H9 (cell line): ENCODE measurements around the gene ZNF239. TPM values are rescaled to one million over a fixed set of nuclear protein-coding genes. Genes with fewer than 3 reads are reported as not detected.

Source experiments
- DNase-seq: peaks from one replicate; pipeline ENCODE4 v3.0.0-alpha.2; 2017
- H2AFZ ChIP-seq: one replicate; pipeline ENCODE4 v1.6.1; 2013; ENCODE audit warnings: mild to moderate bottlenecking, low read length, control low read depth, moderate library complexity
- H2AK5ac ChIP-seq: 2 replicates; pipeline ENCODE4 v1.6.1; 2013; ENCODE audit warnings: low read length, control low read depth, mixed read lengths; ENCODE audit not compliant: insufficient read length
- H2BK120ac ChIP-seq: one replicate; pipeline ENCODE4 v1.6.1; 2013; ENCODE audit warnings: low read depth, mild to moderate bottlenecking, low read length, control low read depth, inconsistent platforms; ENCODE audit not compliant: poor library complexity, severe bottlenecking
- H2BK12ac ChIP-seq: 2 replicates; pipeline ENCODE4 v1.6.1; 2013; ENCODE audit warnings: low read length, control low read depth, mixed read lengths, low read depth; ENCODE audit not compliant: insufficient read length
- H2BK15ac ChIP-seq: 2 replicates; pipeline ENCODE4 v1.6.1; 2013; ENCODE audit warnings: low read depth, low read length, control low read depth
- H2BK20ac ChIP-seq: one replicate; pipeline ENCODE4 v1.6.1; 2013; ENCODE audit warnings: low read depth, mild to moderate bottlenecking, low read length, control low read depth, inconsistent platforms; ENCODE audit not compliant: poor library complexity, severe bottlenecking
- H2BK5ac ChIP-seq: 2 replicates; pipeline ENCODE4 v1.6.1; 2013; ENCODE audit warnings: low read length, control low read depth, mixed read lengths; ENCODE audit not compliant: insufficient read length
- H3K14ac ChIP-seq: 2 replicates; pipeline ENCODE4 v1.6.1; 2013; ENCODE audit warnings: low read length, control low read depth; ENCODE audit not compliant: insufficient read depth
- H3K18ac ChIP-seq: 2 replicates; pipeline ENCODE4 v1.6.1; 2013; ENCODE audit warnings: low read depth, mild to moderate bottlenecking, mixed read lengths, low read length, control low read depth; ENCODE audit not compliant: insufficient read length
- H3K23ac ChIP-seq: 2 replicates; pipeline ENCODE4 v1.6.1; 2013; ENCODE audit warnings: low read length, control low read depth, mixed read lengths, low read depth; ENCODE audit not compliant: insufficient read length
- H3K23me2 ChIP-seq: 2 replicates; pipeline ENCODE4 v1.6.1; 2013; ENCODE audit warnings: low read depth, mild to moderate bottlenecking, mixed read lengths, low read length, control low read depth; ENCODE audit not compliant: insufficient read length, poor library complexity, severe bottlenecking
- H3K27ac ChIP-seq: 2 replicates; pipeline ENCODE4 v1.5.1; 2013; ENCODE audit warnings: low read length, control low read depth, mixed read lengths, low read depth; ENCODE audit not compliant: insufficient read length
- H3K27me3 ChIP-seq: 2 replicates; pipeline ENCODE4 v1.6.1; 2013; ENCODE audit warnings: low read length, control low read depth, inconsistent platforms; ENCODE audit not compliant: insufficient read depth
- H3K4ac ChIP-seq: 2 replicates; pipeline ENCODE4 v1.6.1; 2013; ENCODE audit warnings: low read depth, mild to moderate bottlenecking, control low read depth, inconsistent platforms, low read length, moderate library complexity
- H3K4me1 ChIP-seq: 2 replicates; pipeline ENCODE4 v1.6.1; 2013; ENCODE audit warnings: low read length, control low read depth, inconsistent platforms; ENCODE audit not compliant: insufficient read depth
- H3K4me2 ChIP-seq: 2 replicates; pipeline ENCODE4 v1.6.1; 2013; ENCODE audit warnings: low read length, control low read depth, mixed read lengths; ENCODE audit not compliant: insufficient read length, insufficient read depth
- H3K56ac ChIP-seq: 2 replicates; pipeline ENCODE4 v1.6.1; 2013; ENCODE audit warnings: low read depth, mild to moderate bottlenecking, mixed read lengths, low read length, control low read depth; ENCODE audit not compliant: insufficient read length
- H3K79me1 ChIP-seq: 2 replicates; pipeline ENCODE4 v1.6.1; 2013; ENCODE audit warnings: low read depth, mild to moderate bottlenecking, moderate library complexity, low read length, control low read depth, inconsistent platforms; ENCODE audit not compliant: insufficient read depth, poor library complexity, severe bottlenecking
- H3K79me2 ChIP-seq: 2 replicates; pipeline ENCODE4 v1.6.1; 2013; ENCODE audit warnings: low read length, control low read depth, inconsistent platforms; ENCODE audit not compliant: insufficient read depth
- H3K9ac ChIP-seq: 2 replicates; pipeline ENCODE4 v1.6.1; 2013; ENCODE audit warnings: low read length, control low read depth, mixed read lengths; ENCODE audit not compliant: insufficient read length; ENCODE audit errors: extremely low read depth
- H3K9me3 ChIP-seq: one replicate; pipeline ENCODE4 v1.6.1; 2013; ENCODE audit warnings: low read depth, low read length, inconsistent platforms; ENCODE audit not compliant: control insufficient read depth
- H3T11ph ChIP-seq: one replicate; pipeline ENCODE4 v1.6.1; 2013; ENCODE audit warnings: mild to moderate bottlenecking, low read length, control low read depth, inconsistent platforms
- H4K20me1 ChIP-seq: one replicate; pipeline ENCODE4 v1.6.1; 2013; ENCODE audit not compliant: control insufficient read depth, insufficient read length, insufficient read depth
- H4K5ac ChIP-seq: 2 replicates; pipeline ENCODE4 v1.6.1; 2013; ENCODE audit warnings: low read depth, mild to moderate bottlenecking, mixed read lengths, low read length, control low read depth; ENCODE audit not compliant: insufficient read length
- H4K8ac ChIP-seq: replicated peaks from 2 replicates; pipeline ENCODE4 v1.6.1; 2013; ENCODE audit warnings: low read length, control low read depth, mixed read lengths, low read depth; ENCODE audit not compliant: insufficient read length
- H4K91ac ChIP-seq: 2 replicates; pipeline ENCODE4 v1.6.1; 2013; ENCODE audit warnings: low read depth, mild to moderate bottlenecking, moderate library complexity, mixed read lengths, low read length, control low read depth; ENCODE audit not compliant: insufficient read length
- H3K27ac Mint-ChIP-seq, 3 experiments: 2 replicates in 2 of 3; 3 replicates in 1 of 3; pipeline ENCODE4 v1.8.0; 2020 to 2021; ENCODE audit warnings: mixed read lengths in 3 of 3, mild to moderate bottlenecking in 1 of 3, moderate library complexity in 1 of 3
- H3K27me3 Mint-ChIP-seq: 2 replicates; pipeline ENCODE4 v1.8.0; 2021; ENCODE audit warnings: low read depth, mild to moderate bottlenecking, moderate library complexity, mixed read lengths
- H3K36me3 Mint-ChIP-seq, 3 experiments: 2 replicates in 2 of 3; 3 replicates in 1 of 3; pipeline ENCODE4 v1.8.0; 2020 to 2021; ENCODE audit warnings: low read depth in 3 of 3, mixed read lengths in 3 of 3; ENCODE audit not compliant: insufficient read depth in 1 of 3
- H3K4me1 Mint-ChIP-seq, 2 experiments: 2 replicates each; pipeline ENCODE4 v1.8.0; 2020; ENCODE audit warnings: mixed read lengths in 2 of 2
- H3K4me3 Mint-ChIP-seq, 2 experiments: 2 replicates in 1 of 2; 3 replicates in 1 of 2; pipeline ENCODE4 v1.8.0; 2020 to 2021; ENCODE audit warnings: mild to moderate bottlenecking in 2 of 2, mixed read lengths in 2 of 2, moderate library complexity in 1 of 2
- H3K9me3 Mint-ChIP-seq, 2 experiments: 2 replicates in 1 of 2; 3 replicates in 1 of 2; pipeline ENCODE4 v1.8.0; 2020; ENCODE audit warnings: mild to moderate bottlenecking in 2 of 2, mixed read lengths in 2 of 2, moderate library complexity in 1 of 2
- CTCF ChIP-seq: fragments of 200-600 bp; sonication (generic); conservative IDR thresholded peaks from 3 replicates; pipeline ENCODE4 v1.8.0; 2021; ENCODE audit warnings: antibody characterized with exemption, mild to moderate bottlenecking
- WGBS: extraction: QIAGEN DNeasy Blood & Tissue Kit; methylation state at CpG from one replicate; pipeline ENCODE4 v1.1.7; 2013; ENCODE audit warnings: missing lambda C conversion rate, low lambda C conversion rate, mixed read lengths; ENCODE audit not compliant: insufficient read length; ENCODE audit errors: extremely low coverage; 5-methylcytosine and 5-hydroxymethylcytosine counted together
- total RNA-seq: library from RNA; stranded (reverse); gene quantifications from 2 replicates; pipeline ENCODE4 v1.2.1, GENCODE V29; 2021

ZNF239 gene
- total RNA-seq, 1 experiment from 2014 or later: 16.2 TPM

GRCh38 chr10:43570971-43571370, 3.4 kb downstream of the ZNF239 start:
- no peak overlapping the region for H2BK120ac ChIP-seq

More at GRCh38 chr10:43570971-43571370, 3.4 kb downstream of the ZNF239 start:
- H3K9ac ChIP-seq: no peak overlapping the region
- H4K20me1 ChIP-seq: no peaks in the 10 kb centered on the region
- no peak for DNase-seq
- no peak overlapping the region for H3K56ac ChIP-seq
- no peak overlapping the region for H3K18ac ChIP-seq
- peaks cover 9 to 16% of the 10 kb centered on the region in 2 experiments for H3K4me1 Mint-ChIP-seq
- H3K79me2 ChIP-seq: peaks cover 2% of the 10 kb centered on the region; the same call in 1 of the 2 replicates
- no peak overlapping the region for H3K14ac ChIP-seq
- no peaks in the 10 kb centered on the region; the same call in 1 of the 2 replicates for H3K4me1 ChIP-seq
- no peak for TF ChIP-seq CTCF
- H3K23me2 ChIP-seq: peaks cover 10% of the 10 kb centered on the region
- H3K27ac Mint-ChIP-seq: no peak overlapping the region; a peak in 1 of 7 replicates
- H3K23ac ChIP-seq: no peak overlapping the region
- no CpG with 5 or more reads among the region's 1 CpG for WGBS
- no peak overlapping the region for H2AFZ ChIP-seq
- no peak overlapping the region for H3K27ac ChIP-seq
- H2BK15ac ChIP-seq: no peak overlapping the region
- H3K27me3 Mint-ChIP-seq: peaks cover 27% of the 10 kb centered on the region
- H4K91ac ChIP-seq: no peak overlapping the region
- H3K4me2 ChIP-seq: no peak overlapping the region
- H3K79me1 ChIP-seq: no peaks in the 10 kb centered on the region
- no peak overlapping the region for H2BK12ac ChIP-seq
- peaks cover 5% of the 10 kb centered on the region for H3K9me3 ChIP-seq
- peaks cover 18 to 25% of the 10 kb centered on the region in 2 experiments for H3K9me3 Mint-ChIP-seq
- peaks cover 6% of the 10 kb centered on the region; the same call in 1 of the 2 replicates for H3K27me3 ChIP-seq
- H3K36me3 Mint-ChIP-seq: peaks cover 27 to 44% (median 29%) of the 10 kb centered on the region in 3 experiments
- no peak overlapping the region for H4K8ac ChIP-seq
- H2BK5ac ChIP-seq: no peak overlapping the region
- H3K4ac ChIP-seq: no peak overlapping the region
- H2AK5ac ChIP-seq: no peak overlapping the region
- H3K4me3 Mint-ChIP-seq: no peak overlapping the region
- no peak overlapping the region for H3T11ph ChIP-seq
- no peak overlapping the region for H2BK20ac ChIP-seq
- no peak overlapping the region for H4K5ac ChIP-seq
